Activated CD8-positive, alpha-beta memory T cell treated with anti-CD3 and anti-CD28 coated beads, Interleukin-2, amount 50 U/mL, for 24 hours (primary cell): ENCODE results near the gene ARHGEF10L.

ENCODE experiments used
- DNase-seq: peaks from one replicate; pipeline ENCODE4 v3.0.0-alpha.2; 2020; ENCODE audit errors: extremely low read depth

Gene ARHGEF10L

GRCh38 chr1:17654519-17654918 lies 115.0 kb downstream of the ARHGEF10L start:
- DNase-seq = no peak

GRCh38 chr1:17655169-17655568 lies 115.7 kb downstream of the ARHGEF10L start:
- DNase-seq = no peak

GRCh38 chr1:17655922-17656321 lies 116.4 kb downstream of the ARHGEF10L start:
- no peak for DNase-seq

- DNase-seq = no peak
Measured at GRCh38 chr1:17657436-17657835, 117.9 kb downstream of the ARHGEF10L start.

GRCh38 chr1:17658837-17659236 lies 119.3 kb downstream of the ARHGEF10L start:
- no peak for DNase-seq

- DNase-seq = no peak
Measured at GRCh38 chr1:17661546-17662157, 122.2 kb downstream of the ARHGEF10L start.

GRCh38 chr1:17662296-17662695 lies 122.8 kb downstream of the ARHGEF10L start:
- no peak for DNase-seq

- no peak for DNase-seq
Measured at GRCh38 chr1:17662786-17663185, 123.3 kb downstream of the ARHGEF10L start.

- DNase-seq = no peak
Measured at GRCh38 chr1:17663646-17664045, 124.1 kb downstream of the ARHGEF10L start.

GRCh38 chr1:17664322-17664721 lies 124.8 kb downstream of the ARHGEF10L start:
- DNase-seq = no peak

- DNase-seq = no peak
Measured at GRCh38 chr1:17665054-17665453, 125.6 kb downstream of the ARHGEF10L start.

GRCh38 chr1:17665950-17666720 lies 126.6 kb downstream of the ARHGEF10L start:
- no peak for DNase-seq

- no peak for DNase-seq
Measured at GRCh38 chr1:17667641-17668040, 128.1 kb downstream of the ARHGEF10L start.

- DNase-seq = no peak
Measured at GRCh38 chr1:17668195-17668594, 128.7 kb downstream of the ARHGEF10L start.

- DNase-seq = no peak
Measured at GRCh38 chr1:17668624-17669175, 129.2 kb downstream of the ARHGEF10L start.

GRCh38 chr1:17669305-17669704 lies 129.8 kb downstream of the ARHGEF10L start:
- no peak for DNase-seq

- DNase-seq = no peak
Measured at GRCh38 chr1:17669866-17670451, 130.5 kb downstream of the ARHGEF10L start.

- DNase-seq = no peak
Measured at GRCh38 chr1:17670587-17671313, 131.3 kb downstream of the ARHGEF10L start.

GRCh38 chr1:17671314-17671705 lies 131.8 kb downstream of the ARHGEF10L start:
- DNase-seq = no peak

GRCh38 chr1:17671741-17672140 lies 132.2 kb downstream of the ARHGEF10L start:
- DNase-seq = no peak

GRCh38 chr1:17672226-17672625 lies 132.7 kb downstream of the ARHGEF10L start:
- DNase-seq = no peak
